Activated naive CD8-positive, alpha-beta T cell treated with anti-CD3 and anti-CD28 coated beads, Interleukin-2, amount 50 U/mL, for 16 hours (primary cell): ENCODE measurements around the gene REC114.

Experiments
- DNase-seq: peaks from one replicate; pipeline ENCODE4 v3.0.0-alpha.2; 2020; ENCODE audit warnings: low read depth, low spot score

The REC114 gene

GRCh38 chr15:73602992-73603391 lies 160.0 kb downstream of the REC114 start:
- no peak for DNase-seq

GRCh38 chr15:73604477-73604876 lies 161.5 kb downstream of the REC114 start:
- no peak for DNase-seq

- DNase-seq: no peak
These were observed 162.9 kb downstream of the REC114 start for GRCh38 chr15:73605759-73606436.

GRCh38 chr15:73607405-73607804 lies 164.4 kb downstream of the REC114 start:
- no peak for DNase-seq

- no peak for DNase-seq
These were observed 164.9 kb downstream of the REC114 start for GRCh38 chr15:73607843-73608242.

- no peak for DNase-seq
These were observed 165.5 kb downstream of the REC114 start for GRCh38 chr15:73608475-73608874.

- no peak for DNase-seq
These were observed 166.0 kb downstream of the REC114 start for GRCh38 chr15:73608941-73609340.
